ENCODE data around the gene SKIL.

The SKIL gene

DNA sequence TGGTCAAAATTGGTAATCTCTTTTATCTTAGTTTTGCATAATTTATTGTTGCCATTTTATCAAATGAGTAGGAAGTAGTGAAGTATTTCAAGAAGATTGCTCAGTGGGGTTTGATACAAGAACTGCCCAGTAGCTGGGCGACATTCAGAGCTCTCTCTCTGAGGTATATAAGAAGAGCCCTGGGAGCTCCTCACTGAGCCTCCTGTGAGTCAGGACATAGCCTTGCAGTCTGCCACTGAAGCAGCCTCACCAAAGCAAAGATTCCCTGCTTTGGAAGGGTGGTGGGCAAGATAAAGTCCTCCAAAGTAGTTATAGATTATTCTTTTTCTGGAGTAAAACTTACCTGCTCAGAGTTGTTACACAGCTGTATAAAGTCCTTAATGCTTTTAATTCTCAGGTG is 26.1 kb downstream of the SKIL start:
- no peak for DNase-seq (ENCODE audit: low read depth in 1 of 2, low spot score in 1 of 2)
- no peak for TF ChIP-seq JUND (IDR thresholded peaks at IDR 0.05; ENCODE audit: low read depth)
- in situ Hi-C loops (cut with HindIII; ENCODE audit: low pct_unique_long_range_greater_than_20kb, low sequenced_read_pairs) = no loop called here

DNA sequence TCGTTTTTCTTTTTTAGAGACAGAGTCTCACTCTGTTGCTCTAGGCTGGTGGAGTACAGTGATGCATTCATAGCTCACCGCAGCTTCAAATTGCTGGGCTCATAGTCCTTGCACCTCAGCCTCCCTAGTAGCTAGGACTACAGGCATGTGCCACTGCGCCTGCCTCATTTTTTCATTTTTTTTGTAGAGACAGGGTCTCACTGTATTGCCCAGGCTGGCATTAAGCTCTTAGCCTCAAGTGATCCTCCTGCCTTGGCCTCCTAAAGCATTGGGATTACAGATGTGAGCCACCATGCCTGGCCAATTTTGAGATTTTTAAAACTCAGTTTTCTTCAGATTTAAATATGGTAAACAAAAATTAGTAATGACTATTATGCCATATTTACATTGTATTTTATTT is 29.0 kb downstream of the SKIL start:
- TF ChIP-seq JUND (IDR thresholded peaks at IDR 0.05; ENCODE audit: low read depth) = no peak
- DNase-seq (ENCODE audit: low read depth in 1 of 2, low spot score in 1 of 2) = no peak
- in situ Hi-C loops (cut with HindIII; ENCODE audit: low pct_unique_long_range_greater_than_20kb, low sequenced_read_pairs) = no loop called here

DNA sequence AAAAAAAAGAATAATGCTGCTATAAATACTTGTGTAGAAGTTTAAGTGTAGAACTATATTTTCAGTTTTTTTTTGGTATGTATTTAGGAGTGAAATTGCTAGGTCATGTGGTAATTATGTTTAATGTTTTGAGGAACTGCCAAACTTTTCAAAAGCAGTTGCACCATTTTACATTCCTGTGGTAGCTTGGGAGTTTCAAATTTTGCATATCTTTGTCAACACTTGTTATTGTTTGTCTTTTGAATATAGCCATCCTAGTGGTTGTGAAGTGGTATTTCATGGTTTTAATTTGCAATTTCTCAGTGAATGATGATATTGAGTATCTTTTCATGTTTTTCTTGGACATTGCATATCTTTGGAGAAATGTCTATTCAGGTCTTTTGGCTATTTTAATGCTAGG is 30.4 kb downstream of the SKIL start:
- DNase-seq (ENCODE audit: low read depth in 1 of 2, low spot score in 1 of 2) = peak in 1 of 2 experiments; percentile 30
- no peak for TF ChIP-seq JUND (IDR thresholded peaks at IDR 0.05; ENCODE audit: low read depth)
- in situ Hi-C loops (cut with HindIII; ENCODE audit: low pct_unique_long_range_greater_than_20kb, low sequenced_read_pairs) = no loop called here

DNA sequence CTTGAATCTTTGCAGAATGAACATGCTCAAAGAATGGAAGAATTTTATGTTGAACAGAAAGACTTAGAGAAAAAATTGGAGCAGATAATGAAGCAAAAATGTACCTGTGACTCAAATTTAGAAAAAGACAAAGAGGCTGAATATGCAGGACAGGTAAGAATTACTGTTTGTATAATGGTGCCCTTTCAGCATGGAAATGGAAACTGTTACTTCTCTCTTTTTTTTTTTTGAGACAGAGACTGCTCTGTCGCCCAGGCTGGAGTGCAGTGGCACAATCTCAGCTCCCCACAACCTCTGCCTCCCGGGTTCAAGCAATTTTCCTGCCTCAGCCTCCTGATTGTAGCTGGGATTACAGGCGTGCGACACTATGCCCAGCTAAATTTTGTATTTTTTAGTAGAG is 33.6 kb downstream of the SKIL start:
- in situ Hi-C loops (cut with HindIII; ENCODE audit: low pct_unique_long_range_greater_than_20kb, low sequenced_read_pairs) = no loop called here

DNA sequence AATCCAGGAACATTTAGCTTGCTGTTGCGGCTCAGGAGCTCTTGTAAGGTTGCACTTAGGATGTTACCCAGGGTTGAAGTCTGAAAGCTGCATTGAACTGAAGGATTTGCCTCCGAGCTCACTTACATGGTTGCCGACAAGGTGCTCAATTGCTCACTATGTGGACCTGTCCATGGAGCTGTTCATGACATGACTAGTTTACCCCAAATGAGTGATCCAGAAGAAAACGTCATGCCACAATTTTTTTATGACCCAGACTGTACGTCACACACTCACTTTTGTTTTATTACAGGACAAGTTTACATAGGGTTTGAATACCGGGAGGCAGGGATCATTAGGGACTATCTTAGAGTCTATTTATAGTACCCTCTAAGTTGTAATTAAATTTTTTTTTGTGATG is 40.2 kb downstream of the SKIL start:
- in situ Hi-C loops (cut with HindIII; ENCODE audit: low pct_unique_long_range_greater_than_20kb, low sequenced_read_pairs) = no loop called here
- no peak for TF ChIP-seq JUND (IDR thresholded peaks at IDR 0.05; ENCODE audit: low read depth)
- no peak for DNase-seq (ENCODE audit: low read depth in 1 of 2, low spot score in 1 of 2)

More for the DNA sequence above, 33.6 kb downstream of the SKIL start:
- no peak for DNase-seq (ENCODE audit: low read depth in 1 of 2, low spot score in 1 of 2)
- TF ChIP-seq JUND (IDR thresholded peaks at IDR 0.05; ENCODE audit: low read depth) = no peak

DNA sequence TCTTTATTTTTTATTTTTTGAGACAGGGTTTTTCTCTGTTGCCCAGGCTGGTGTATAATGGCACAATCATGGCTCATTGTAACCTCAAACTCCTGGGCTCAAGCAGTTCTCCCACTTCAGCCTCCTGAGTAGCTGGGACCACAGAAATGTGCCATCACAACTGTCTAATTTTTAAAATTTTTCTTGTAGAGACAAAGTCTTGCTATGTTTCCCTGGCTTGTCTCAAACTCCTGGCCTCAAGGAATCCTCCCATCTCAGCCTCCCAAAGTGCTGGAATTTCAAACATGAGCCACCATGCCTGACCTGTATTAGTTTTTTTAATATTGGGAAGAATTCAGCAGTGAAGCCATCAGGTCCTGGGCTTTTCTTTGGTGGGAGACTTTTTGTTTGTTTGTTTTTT is 47.6 kb downstream of the SKIL start:
- in situ Hi-C loops (cut with HindIII; ENCODE audit: low pct_unique_long_range_greater_than_20kb, low sequenced_read_pairs) = no loop called here
- no peak for TF ChIP-seq JUND (IDR thresholded peaks at IDR 0.05; ENCODE audit: low read depth)
- no peak for DNase-seq (ENCODE audit: low read depth in 1 of 2, low spot score in 1 of 2)

DNA sequence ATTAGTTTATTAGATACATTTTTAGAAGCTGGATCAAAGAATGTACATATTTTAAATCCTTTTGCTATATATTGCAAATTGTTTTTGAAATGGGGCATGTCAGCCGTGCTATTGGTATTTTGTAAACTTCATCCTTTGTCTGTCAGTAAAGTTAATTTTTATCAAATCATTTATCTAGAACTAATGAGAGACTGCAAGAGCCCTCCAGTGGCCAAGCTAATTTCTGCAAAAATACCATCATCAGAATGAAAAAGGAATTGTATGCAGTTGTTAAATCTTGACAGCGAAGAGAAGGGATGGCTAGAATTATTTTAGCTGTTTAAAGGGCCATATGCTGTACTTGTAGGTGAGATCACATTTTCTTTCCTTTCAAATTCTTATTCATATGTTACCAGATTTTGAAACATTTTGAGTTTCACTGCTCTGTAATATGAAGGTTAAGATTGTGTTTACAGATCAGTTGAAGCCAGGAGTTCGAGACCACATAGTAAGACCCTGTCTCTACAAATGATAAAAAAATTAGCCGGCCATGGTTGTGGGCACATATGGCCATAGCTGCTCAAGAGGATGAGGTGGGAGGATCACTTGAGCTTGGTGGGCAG is 53.0 kb downstream of the SKIL start:
- in situ Hi-C loops (cut with HindIII; ENCODE audit: low pct_unique_long_range_greater_than_20kb, low sequenced_read_pairs) = no loop called here
- peak in 1 of 2 experiments; percentile 68 for DNase-seq (ENCODE audit: low read depth in 1 of 2, low spot score in 1 of 2)
- TF ChIP-seq JUND (IDR thresholded peaks at IDR 0.05; ENCODE audit: low read depth) = no peak

DNA sequence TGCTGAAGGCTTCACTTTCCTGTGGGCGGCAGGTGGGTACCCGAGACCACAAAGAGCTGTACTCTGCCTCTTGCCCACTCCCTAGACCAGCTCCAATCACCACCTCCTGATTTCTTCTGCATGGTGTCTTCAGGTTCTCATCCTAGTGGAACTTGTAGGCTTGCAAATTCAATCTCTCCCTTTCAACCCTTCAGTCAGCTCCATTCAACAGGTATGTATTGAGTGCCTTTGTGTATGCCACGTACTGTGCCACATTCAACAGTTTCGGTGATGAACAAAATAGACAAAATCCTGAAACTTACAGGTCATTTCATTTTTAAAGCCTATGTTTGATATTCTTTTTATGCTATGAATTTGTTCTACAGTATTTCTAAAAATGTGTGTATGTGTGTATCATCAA is 55.8 kb downstream of the SKIL start:
- TF ChIP-seq JUND (IDR thresholded peaks at IDR 0.05; ENCODE audit: low read depth) = no peak
- in situ Hi-C loops (cut with HindIII; ENCODE audit: low pct_unique_long_range_greater_than_20kb, low sequenced_read_pairs) = no loop called here
- DNase-seq (ENCODE audit: low read depth in 1 of 2, low spot score in 1 of 2) = no peak

DNA sequence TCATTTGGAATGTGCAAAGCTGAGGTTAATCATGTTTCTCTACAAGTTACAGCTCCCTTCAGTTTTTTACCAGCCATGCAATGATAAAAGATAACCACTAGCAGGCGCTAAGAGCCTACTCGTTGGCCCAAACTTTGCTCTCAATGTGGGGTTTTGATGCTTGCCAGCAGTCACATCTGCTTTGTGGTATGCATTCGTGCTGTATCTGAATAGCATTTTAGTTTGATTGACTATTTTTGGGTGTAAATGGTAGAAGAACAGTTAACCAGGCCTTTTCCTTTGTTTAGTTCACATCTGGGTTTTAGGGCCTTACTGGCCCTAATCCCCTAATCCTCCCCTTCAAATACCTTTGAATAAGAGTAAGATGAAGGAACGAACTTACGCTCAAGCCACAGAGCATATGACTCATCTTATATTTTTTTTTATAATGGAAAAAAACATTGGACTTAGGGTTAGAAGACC is 56.7 kb downstream of the SKIL start:
- TF ChIP-seq JUND (IDR thresholded peaks at IDR 0.05; ENCODE audit: low read depth) = no peak
- peak; percentile 88 to 89 for DNase-seq (ENCODE audit: low read depth in 1 of 2, low spot score in 1 of 2)
- in situ Hi-C loops (cut with HindIII; ENCODE audit: low pct_unique_long_range_greater_than_20kb, low sequenced_read_pairs) = no loop called here

DNA sequence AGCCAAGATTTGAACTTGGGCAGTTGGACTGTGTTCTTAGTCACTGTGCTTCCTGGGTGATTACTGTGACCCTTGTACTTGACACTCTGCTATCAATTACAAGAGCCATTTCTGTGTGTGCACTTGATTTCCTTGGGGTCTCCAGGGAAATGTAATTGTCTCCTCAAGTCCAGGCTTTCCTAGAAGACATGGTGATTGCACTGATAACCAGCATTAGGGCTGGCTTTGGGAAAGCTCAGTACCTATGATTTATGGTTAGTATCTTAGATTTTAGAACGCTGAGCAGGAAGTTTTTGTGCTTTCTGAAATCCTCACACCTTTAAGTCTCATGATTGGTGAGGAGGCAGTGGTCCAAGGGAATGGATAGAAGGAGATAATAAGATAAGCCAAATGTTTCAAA is 59.6 kb downstream of the SKIL start:
- TF ChIP-seq JUND (IDR thresholded peaks at IDR 0.05; ENCODE audit: low read depth) = no peak
- DNase-seq (ENCODE audit: low read depth in 1 of 2, low spot score in 1 of 2) = no peak
- in situ Hi-C loops (cut with HindIII; ENCODE audit: low pct_unique_long_range_greater_than_20kb, low sequenced_read_pairs) = no loop called here

DNA sequence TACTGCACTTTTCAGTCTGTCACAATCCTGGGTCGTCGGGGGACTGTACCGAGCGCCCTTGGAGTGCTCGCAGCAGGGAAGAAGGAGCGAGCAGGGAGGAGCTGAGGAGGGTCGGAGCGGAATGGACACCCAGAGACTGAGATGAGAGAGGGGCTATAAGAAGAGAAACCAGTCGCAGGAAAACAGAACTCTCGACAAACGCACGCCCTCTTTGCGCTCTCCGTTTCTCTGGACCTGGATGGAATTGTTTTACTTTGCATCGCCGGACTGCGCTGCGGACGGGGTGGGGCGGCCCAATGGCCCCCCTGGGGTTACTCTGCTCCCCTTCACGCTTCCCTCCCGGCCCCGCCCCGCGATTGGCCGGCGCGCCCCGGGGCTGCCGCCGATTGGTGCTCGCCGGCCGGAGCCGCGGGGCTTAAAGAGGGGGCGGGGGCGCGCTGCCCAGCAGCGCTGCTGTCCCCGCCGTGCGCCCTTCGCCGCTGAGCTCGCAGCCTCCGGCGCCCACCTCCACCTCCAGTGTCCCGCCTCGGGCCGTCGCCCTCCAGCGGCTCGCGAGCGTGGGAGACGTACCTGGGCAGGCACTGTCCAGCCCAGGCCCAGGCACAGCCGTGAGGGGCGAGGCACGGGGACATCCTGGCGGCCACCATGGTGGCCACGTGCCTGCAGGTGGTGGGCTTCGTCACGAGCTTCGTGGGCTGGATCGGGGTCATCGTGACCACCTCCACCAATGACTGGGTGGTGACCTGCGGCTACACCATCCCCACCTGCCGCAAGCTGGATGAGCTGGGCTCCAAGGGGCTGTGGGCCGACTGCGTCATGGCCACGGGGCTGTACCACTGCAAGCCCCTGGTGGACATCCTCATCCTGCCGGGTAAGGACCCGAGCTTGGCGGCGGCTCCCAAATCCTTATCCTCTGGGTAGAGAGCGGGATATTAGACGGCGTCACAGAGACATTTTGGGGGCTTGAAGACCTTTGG is 61.2 kb downstream of the SKIL start, which contains the start of gene CLDN11:
Gene CLDN11, plus strand, starts transcription at position 447 of the 977 bp plus-strand sequence. Its CDS starts 199 bp downstream, at position 646.
- no peak for TF ChIP-seq JUND (IDR thresholded peaks at IDR 0.05; ENCODE audit: low read depth)
- in situ Hi-C loops (cut with HindIII; ENCODE audit: low pct_unique_long_range_greater_than_20kb, low sequenced_read_pairs) = no loop called here
- no peak for DNase-seq (ENCODE audit: low read depth in 1 of 2, low spot score in 1 of 2)

DNA sequence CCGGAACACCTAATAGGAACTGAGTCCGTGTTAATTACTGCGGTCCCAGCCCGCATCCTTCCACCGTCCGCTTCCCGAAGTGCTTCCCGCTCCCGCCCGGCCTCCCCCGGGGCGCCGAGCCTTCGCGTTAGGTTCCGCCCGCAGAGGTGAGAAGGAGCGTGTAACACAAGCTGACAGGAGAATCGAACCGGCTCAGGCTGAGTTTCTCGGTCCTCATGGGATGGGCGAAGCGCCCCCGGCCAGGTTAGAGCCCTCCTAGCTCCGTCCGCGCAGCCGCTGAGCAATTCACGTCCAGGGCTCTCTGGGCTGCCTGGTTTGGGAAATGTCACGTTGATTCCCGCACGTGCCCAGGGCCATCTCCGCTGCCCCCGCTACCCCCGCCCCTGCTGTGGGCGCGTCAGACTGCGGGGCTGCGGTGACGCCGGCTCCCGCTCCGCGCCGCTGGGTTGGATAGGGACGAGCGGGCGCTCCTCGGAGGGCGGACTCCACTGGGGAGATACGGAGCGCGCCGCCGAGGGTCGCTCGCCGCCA is 62.1 kb downstream of the SKIL start:
- DNase-seq (ENCODE audit: low read depth in 1 of 2, low spot score in 1 of 2) = no peak
- in situ Hi-C loops (cut with HindIII; ENCODE audit: low pct_unique_long_range_greater_than_20kb, low sequenced_read_pairs) = no loop called here
- no peak for TF ChIP-seq JUND (IDR thresholded peaks at IDR 0.05; ENCODE audit: low read depth)

DNA sequence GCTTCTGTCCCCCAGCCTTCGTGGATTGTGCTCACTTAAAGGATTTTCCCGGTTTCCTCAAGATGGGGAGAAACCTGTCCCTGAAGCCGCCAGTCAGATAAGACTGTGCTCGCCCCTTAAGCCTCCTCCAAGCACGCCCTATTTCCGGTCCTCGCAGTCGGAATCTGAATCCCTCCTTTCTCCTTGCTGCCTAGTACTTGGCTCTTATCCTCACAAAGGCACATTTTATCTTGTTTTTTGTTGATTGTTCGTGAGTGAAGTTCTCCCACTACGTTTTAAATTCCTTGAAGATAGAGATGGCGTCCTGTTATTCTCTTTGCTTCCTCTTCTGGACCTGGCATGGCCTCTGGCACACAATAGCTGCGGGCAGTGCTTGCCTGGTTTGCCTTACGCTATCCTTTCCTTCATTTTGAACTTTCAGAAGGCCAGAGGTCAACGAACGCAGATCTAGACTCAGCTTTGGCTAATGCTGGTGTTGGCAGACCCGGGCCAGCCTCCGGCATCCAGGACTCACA is 62.8 kb downstream of the SKIL start:
- DNase-seq (ENCODE audit: low read depth in 1 of 2, low spot score in 1 of 2) = no peak
- TF ChIP-seq JUND (IDR thresholded peaks at IDR 0.05; ENCODE audit: low read depth) = no peak
- in situ Hi-C loops (cut with HindIII; ENCODE audit: low pct_unique_long_range_greater_than_20kb, low sequenced_read_pairs) = no loop called here
